HG03039 (cell line): ENCODE results near the gene NMB.

Source experiments
- ATAC-seq: cut with Tn5 transposase; IDR thresholded peaks from one replicate; pipeline ENCODE4 v1.9.1; 2021; ENCODE audit warnings: mild to moderate bottlenecking, moderate library complexity; ENCODE audit not compliant: unreplicated experiment

Gene NMB

GRCh38 chr15:84620626-84621025 lies 37.4 kb downstream of the NMB start:
- ATAC-seq = no peak

GRCh38 chr15:84616235-84616634 lies 41.8 kb downstream of the NMB start:
- no peak for ATAC-seq

DNA sequence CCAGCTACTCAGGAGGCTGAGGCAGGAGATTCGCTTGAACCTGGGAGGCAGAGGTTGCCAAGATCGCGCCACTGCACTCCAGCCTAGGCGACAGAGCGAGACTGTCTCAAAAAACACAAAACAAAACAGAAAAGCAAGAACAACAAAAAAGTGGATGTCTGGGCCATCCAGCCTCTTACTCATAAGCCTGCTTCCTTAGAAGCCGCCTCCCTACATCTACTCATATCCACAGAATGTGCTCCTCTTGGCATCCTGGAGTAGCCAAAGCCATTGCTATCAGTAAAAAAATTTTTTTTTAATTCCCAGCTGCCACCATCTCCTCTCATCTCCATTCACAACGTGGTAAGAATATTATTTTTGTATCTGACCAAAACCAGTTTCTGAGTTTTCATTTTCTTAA lies 46.4 kb downstream of the NMB start:
- no peak for ATAC-seq

DNA sequence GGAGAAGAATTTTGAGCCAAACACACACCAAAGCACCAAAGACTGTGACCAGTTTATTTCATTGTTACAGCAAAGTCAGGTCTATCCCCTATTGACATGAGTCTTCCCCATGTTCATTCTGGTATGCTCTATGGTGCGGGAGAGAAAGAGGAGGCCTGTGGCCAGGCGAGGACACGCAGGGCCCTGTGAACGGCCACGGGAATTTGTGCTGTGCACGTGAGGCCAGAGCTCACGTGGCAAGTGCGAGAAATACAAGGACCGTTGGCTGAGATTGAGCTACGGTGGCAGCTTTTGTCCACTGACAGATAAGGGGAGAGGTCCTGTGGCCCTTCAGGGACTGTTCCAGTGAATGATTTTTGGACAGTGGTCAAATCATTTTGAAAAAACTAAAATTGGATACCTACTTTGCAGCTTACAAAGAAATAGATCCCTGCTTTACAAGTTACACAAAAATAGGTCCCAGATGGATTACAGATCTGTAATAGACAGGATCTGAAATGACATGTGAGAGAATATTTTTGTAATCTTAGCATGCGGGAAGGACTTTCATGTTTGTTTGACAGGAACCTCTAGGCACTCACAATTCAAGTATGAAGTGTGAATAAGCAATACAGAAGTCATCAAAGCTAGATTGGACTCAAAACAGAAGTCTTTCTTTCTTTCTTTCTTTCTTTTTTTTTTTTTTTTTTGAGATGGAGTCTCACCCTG lies 48.0 kb downstream of the NMB start:
- ATAC-seq = no peak

- ATAC-seq = no peak
These were observed 49.2 kb downstream of the NMB start for GRCh38 chr15:84608707-84609284.

GRCh38 chr15:84606653-84607120 lies 51.3 kb downstream of the NMB start:
- ATAC-seq = no peak

DNA sequence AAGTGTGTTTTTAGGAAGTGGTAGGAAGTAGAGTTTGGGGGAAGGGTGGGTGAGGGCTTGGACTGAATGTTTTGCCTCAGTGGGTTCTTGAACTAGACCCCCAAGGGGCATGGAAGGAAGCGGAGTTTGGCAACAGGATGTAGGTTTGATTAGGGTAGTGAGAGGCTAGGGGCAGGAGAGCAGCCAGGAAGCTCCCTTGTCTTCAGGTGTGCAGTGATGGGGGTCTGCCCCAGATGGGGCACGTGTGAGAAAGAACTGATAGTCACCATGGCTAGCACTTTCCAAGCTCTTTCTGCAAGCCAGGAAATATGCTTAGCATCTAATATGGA lies 52.5 kb downstream of the NMB start:
- ATAC-seq = no peak
